Motor neuron (in vitro differentiated cells): ENCODE measurements around the gene PADI2. TPM values are rescaled to one million over a fixed set of nuclear protein-coding genes. Genes with fewer than 3 reads are reported as not detected.

Source experiments
- ATAC-seq, 8 experiments: fragments of 200-7000 bp; cut with Tn5 transposase; replicated peaks in 6 of 8; 2 replicates each; pipeline ENCODE4 v1.8.0; 2021; ENCODE audit warnings: mild to moderate bottlenecking in 8 of 8, moderate library complexity in 8 of 8
- H3K27ac ChIP-seq, 2 donors: fragments of 250-450 bp; sonication (Bioruptor Pico); 2 replicates each; pipeline ENCODE4 v1.9.0; 2021; ENCODE audit warnings: antibody characterized with exemption in 2 of 2, mild to moderate bottlenecking in 2 of 2, moderate library complexity in 1 of 2
- H3K4me1 ChIP-seq, 2 donors: fragments of 250-450 bp; sonication (Bioruptor Pico); replicated peaks in 1 of 2; 2 replicates each; pipeline ENCODE4 v1.6.1; 2021; ENCODE audit warnings: antibody characterized with exemption in 2 of 2, mild to moderate bottlenecking in 2 of 2, moderate library complexity in 1 of 2
- H3K4me3 ChIP-seq, 5 donors: fragments of 250-450 bp; sonication (Bioruptor Pico); 2 replicates each; pipeline ENCODE4 v1.9.0; 2021; ENCODE audit warnings: antibody characterized with exemption in 5 of 5, mild to moderate bottlenecking in 5 of 5, moderate library complexity in 4 of 5
- WGBS, 10 experiments: fragments of 450-650 bp; shearing (Covaris generic); methylation state at CpG; one replicate each; pipeline ENCODE4 v1.0.0; 2022; 5-methylcytosine and 5-hydroxymethylcytosine counted together
- in situ Hi-C, 9 experiments: fragments of 400-800 bp; cut with MboI; loops; one replicate each; pipeline ENCODE4 v1.15.0; 2021; ENCODE audit warnings: low sequenced_read_pairs in 9 of 9, low pct_unique_long_range_greater_than_20kb in 2 of 9; ENCODE audit not compliant: unreplicated experiment in 9 of 9
- total RNA-seq, 8 experiments: library from RNA; unstranded; fragments of 300-600 nt; gene quantifications; 2 replicates each; pipeline versions ENCODE4 v1.2.3 to v1.2.4, GENCODE V29; 2022

PADI2 gene
- total RNA-seq, 8 experiments from 2014 or later = 0.92 to 5.3 (median 2.0) TPM

- 0 to 92% (median 87%) methylated on average over 1 to 8 of the region's 17 CpGs; no CpG with 5 or more reads in 6 of the 10 experiments for WGBS, 10 experiments
- H3K4me1 ChIP-seq = peaks cover 0 to 10% of the 10 kb centered on the region in 2 donors
- no peak overlapping the region for H3K4me3 ChIP-seq
- no peak overlapping the region for H3K27ac ChIP-seq
- in situ Hi-C loops = loop anchor here in 4 of 9 experiments (25.0 kb wide), 3 partner anchors 283 to 1483 kb away; no protein-coding TSS in a partner anchor
- ATAC-seq = no peak
These were observed 14.5 kb downstream of the PADI2 start for GRCh38 chr1:17104782-17105181.

DNA sequence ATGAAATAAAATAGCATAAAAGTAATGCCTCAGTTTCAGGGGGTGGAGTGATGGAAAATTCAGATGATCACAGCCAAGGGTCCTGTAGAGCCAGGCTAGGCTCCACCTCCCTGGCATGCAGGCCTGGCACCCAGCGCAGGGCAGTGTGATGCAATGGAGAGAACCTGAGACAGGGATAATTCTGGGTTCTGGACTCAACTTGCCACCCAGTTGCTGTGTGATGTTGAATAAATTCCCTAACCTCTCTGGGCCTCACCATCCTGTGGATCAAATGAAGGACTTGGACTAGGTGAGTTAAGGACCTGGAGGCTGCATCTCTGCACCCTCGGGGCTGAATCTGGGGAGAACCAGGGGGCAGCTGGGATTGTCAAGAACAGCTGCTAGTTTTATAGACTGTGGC is 17.0 kb downstream of the PADI2 start:
- Histone ChIP-seq H3K27ac (no peak overlapping the region), H3K4me1 (peaks cover under 1 to 16% of the 10 kb centered on the region in 2 donors), H3K4me3 (no peak overlapping the region)
- in situ Hi-C loops = loop anchor here in 4 of 9 experiments (25.0 kb wide), 3 partner anchors 285 to 1485 kb away; no protein-coding TSS in a partner anchor
- ATAC-seq = no peak
- WGBS, 10 experiments = 51 to 100% (median 84%) methylated on average over 1 to 2 of the region's 2 CpGs; no CpG with 5 or more reads in 4 of the 10 experiments

- 11 to 100% (median 80%) methylated on average over 1 to 4 of the region's 4 CpGs; no CpG with 5 or more reads in 3 of the 10 experiments for WGBS, 10 experiments
- in situ Hi-C loops = loop anchor here in 4 of 9 experiments (25.0 kb wide), 3 partner anchors 286 to 1486 kb away; no protein-coding TSS in a partner anchor
- Histone ChIP-seq H3K27ac (no peak overlapping the region), H3K4me1 (peaks cover 2 to 16% of the 10 kb centered on the region in 2 donors), H3K4me3 (no peak overlapping the region)
- ATAC-seq = no peak
These were observed 18.0 kb downstream of the PADI2 start for GRCh38 chr1:17101261-17101660.

GRCh38 chr1:17099616-17100340 is 19.5 kb downstream of the PADI2 start:
- H3K27ac ChIP-seq = no peak overlapping the region
- no peak overlapping the region for H3K4me3 ChIP-seq
- WGBS, 10 experiments = 44 to 95% (median 60%) methylated on average over 2 to 8 of the region's 10 CpGs
- in situ Hi-C loops = loop anchor here in 4 of 9 experiments (25.0 kb wide), 3 partner anchors 288 to 1488 kb away; no protein-coding TSS in a partner anchor
- H3K4me1 ChIP-seq = peaks cover 6 to 21% of the 10 kb centered on the region in 2 donors
- ATAC-seq = peak in 1 of 8 experiments; percentile 11

DNA sequence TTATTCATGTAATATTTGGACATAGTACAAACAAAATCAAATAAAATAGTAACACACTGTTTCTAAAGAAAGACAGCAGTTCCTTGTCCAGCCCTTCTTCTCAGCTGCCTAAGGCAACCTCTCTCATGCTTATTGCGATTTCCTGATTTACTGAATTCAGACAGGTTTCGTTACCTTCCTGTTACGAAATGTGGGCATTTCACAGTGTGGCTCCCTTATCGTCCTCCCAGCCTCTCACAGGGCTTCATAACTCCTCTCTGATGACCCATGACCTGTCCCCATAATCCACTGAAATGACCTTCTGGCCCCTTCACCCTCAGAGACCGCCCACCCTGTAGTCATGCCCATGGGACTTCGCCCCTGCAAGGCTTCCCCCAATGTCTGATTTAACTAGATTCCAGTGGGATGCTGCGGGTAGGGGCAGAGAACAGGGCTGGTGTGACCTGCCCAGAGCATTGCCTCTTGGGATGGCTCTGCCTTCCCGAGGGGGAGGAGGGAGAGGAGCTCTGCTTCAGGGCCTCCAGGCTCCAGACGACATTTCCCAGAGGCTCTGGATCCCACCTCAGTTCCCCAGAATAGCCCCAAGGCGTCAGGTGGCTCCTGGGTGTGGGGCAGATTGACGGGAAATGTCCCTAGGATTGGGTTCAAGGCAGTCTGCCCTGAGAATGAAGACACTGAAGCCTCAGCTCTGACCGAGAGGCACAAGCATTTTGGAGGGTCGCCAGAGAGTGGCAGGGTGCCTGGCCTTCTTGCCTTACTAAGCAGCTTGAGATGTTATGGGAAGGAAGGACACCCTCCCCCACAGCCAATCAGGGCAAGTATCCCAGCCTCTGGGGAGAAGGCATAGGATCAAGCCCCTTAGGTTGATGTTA is 20.6 kb downstream of the PADI2 start:
- Histone ChIP-seq H3K27ac (no peak overlapping the region), H3K4me1 (peaks cover 6 to 23% of the 10 kb centered on the region in 2 donors), H3K4me3 (no peak overlapping the region)
- ATAC-seq = peak in 2 of 8 experiments; percentile 16 to 22
- in situ Hi-C loops = no loop called here
- WGBS, 10 experiments = 0 to 83% (median 73%) methylated on average over 1 to 10 of the region's 13 CpGs; no CpG with 5 or more reads in 3 of the 10 experiments

GRCh38 chr1:17097787-17098186 is 21.5 kb downstream of the PADI2 start:
- peak in 5 of 8 experiments; percentile 3 to 63 (median 11) for ATAC-seq
- Histone ChIP-seq H3K27ac (no peak overlapping the region), H3K4me3 (no peak overlapping the region), H3K4me1 (peaks cover 6 to 23% of the 10 kb centered on the region in 2 donors)
- WGBS, 10 experiments = 0 to 62% (median 40%) methylated on average over 2 to 9 of the region's 14 CpGs; no CpG with 5 or more reads in 5 of the 10 experiments
- in situ Hi-C loops = no loop called here

DNA sequence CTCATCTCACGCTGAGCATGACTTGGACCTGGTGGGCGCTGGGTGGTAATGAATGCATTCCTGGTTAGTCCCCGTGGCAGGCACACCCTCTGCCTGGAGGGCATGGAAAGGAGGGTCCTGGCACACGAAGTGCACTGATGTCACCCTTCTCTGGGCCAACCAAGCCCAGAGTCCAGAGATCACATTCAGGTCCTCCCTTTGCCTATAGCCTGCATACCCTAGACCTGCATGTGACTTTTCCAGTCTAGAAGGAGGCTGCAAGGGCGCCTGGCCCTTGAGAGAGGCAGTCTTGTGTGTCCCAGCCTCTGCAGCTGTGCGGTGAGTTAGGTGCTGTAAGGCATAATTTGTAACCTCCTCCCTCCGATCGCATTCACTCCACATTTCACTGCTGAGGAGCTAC is 22.1 kb downstream of the PADI2 start:
- 88 to 95% (median 93%) methylated on average over 3 to 6 of the region's 8 CpGs; no CpG with 5 or more reads in 6 of the 10 experiments for WGBS, 10 experiments
- H3K4me1 ChIP-seq = peaks cover 6 to 23% of the 10 kb centered on the region in 2 donors
- no peak overlapping the region for H3K4me3 ChIP-seq
- peak in 7 of 8 experiments; percentile 30 to 82 (median 48) for ATAC-seq
- H3K27ac ChIP-seq = no peak overlapping the region
- in situ Hi-C loops = no loop called here

- ATAC-seq = no peak
- H3K4me3 ChIP-seq = no peak overlapping the region
- H3K27ac ChIP-seq = no peak overlapping the region
- H3K4me1 ChIP-seq = peaks cover 6 to 23% of the 10 kb centered on the region in 2 donors
- 0 to 25% (median 0%) methylated on average over 1 of the region's 1 CpG; no CpG with 5 or more reads in 5 of the 10 experiments for WGBS, 10 experiments
- in situ Hi-C loops = no loop called here
These were observed 22.7 kb downstream of the PADI2 start for GRCh38 chr1:17096584-17096983.

GRCh38 chr1:17095141-17095540 is 24.1 kb downstream of the PADI2 start:
- Histone ChIP-seq H3K4me1 (peaks cover 6 to 20% of the 10 kb centered on the region in 2 donors), H3K4me3 (no peak overlapping the region), H3K27ac (no peak overlapping the region)
- in situ Hi-C loops = no loop called here
- no peak for ATAC-seq
- 11 to 75% (median 37%) methylated on average over 1 to 4 of the region's 4 CpGs; no CpG with 5 or more reads in 1 of the 10 experiments for WGBS, 10 experiments

DNA sequence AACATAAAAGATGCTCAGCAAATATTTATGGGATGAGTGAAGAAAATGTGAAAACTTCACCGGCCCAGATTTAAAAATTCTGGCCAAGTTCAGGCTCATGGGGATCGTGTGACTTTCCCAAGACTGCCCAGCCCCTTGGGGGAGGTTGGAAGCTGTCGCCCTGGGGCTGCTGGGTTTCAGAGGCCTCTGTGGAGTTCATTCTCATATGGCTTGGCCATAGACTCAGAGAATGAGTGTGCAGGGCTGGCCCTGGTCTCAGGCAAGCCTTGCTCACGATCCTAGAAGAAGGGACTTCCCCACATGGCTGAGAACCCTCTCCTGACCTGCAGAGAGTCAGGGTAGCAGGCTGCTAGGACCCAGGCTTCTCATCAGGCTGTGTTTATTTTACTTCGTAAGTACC is 24.6 kb downstream of the PADI2 start:
- in situ Hi-C loops = no loop called here
- Histone ChIP-seq H3K27ac (no peak overlapping the region), H3K4me1 (peaks cover 6 to 17% of the 10 kb centered on the region in 2 donors), H3K4me3 (no peak overlapping the region)
- 46 to 77% (median 69%) methylated on average over 1 to 5 of the region's 5 CpGs; no CpG with 5 or more reads in 2 of the 10 experiments for WGBS, 10 experiments
- peak in 2 of 8 experiments; percentile 35 to 41 for ATAC-seq

GRCh38 chr1:17093822-17094393 is 25.3 kb downstream of the PADI2 start:
- H3K4me1 ChIP-seq = peaks cover 6 to 17% of the 10 kb centered on the region in 2 donors
- in situ Hi-C loops = no loop called here
- 20 to 100% (median 85%) methylated on average over 1 to 6 of the region's 8 CpGs; no CpG with 5 or more reads in 3 of the 10 experiments for WGBS, 10 experiments
- H3K27ac ChIP-seq = no peak overlapping the region
- ATAC-seq = no peak
- no peak overlapping the region for H3K4me3 ChIP-seq

GRCh38 chr1:17091252-17091651 is 28.0 kb downstream of the PADI2 start:
- H3K4me1 ChIP-seq = peaks cover 4 to 7% of the 10 kb centered on the region in 2 donors
- H3K27ac ChIP-seq = no peak overlapping the region
- H3K4me3 ChIP-seq = no peak overlapping the region
- WGBS, 10 experiments = 0 to 100% (median 80%) methylated on average over 1 to 4 of the region's 7 CpGs; no CpG with 5 or more reads in 1 of the 10 experiments
- ATAC-seq = peak in 2 of 8 experiments; percentile 23 to 44
- in situ Hi-C loops = no loop called here
